SK-N-SH treated with all-trans-retinoic acid at 6 μM for 48 hours (cell line): ENCODE results near the gene CCM2.

Experiments used
- ATAC-seq: fragments of 200-7000 bp; cut with Tn5 transposase; 3 replicates; pipeline ENCODE4 v1.9.1; 2020; ENCODE audit warnings: mild to moderate bottlenecking, moderate library complexity
- ARNTL ChIP-seq: fragments of 450-650 bp; formaldehyde crosslinking; IDR thresholded peaks from 2 replicates; pipeline ENCODE4 v1.5.0; 2020; ENCODE audit warnings: low read depth, mild to moderate bottlenecking, moderate library complexity, borderline replicate concordance
- BACH2 ChIP-seq: fragments of 250-450 bp; sonication (Bioruptor Pico); IDR thresholded peaks from 2 replicates; pipeline ENCODE4 v1.9.0; 2021; ENCODE audit warnings: mild to moderate bottlenecking, borderline replicate concordance
- CREB5 ChIP-seq: fragments of 250-450 bp; sonication (Bioruptor Pico); IDR thresholded peaks from 2 replicates; pipeline ENCODE4 v1.5.1; 2020; ENCODE audit warnings: low read depth, mild to moderate bottlenecking, moderate library complexity
- CSDC2 ChIP-seq: fragments of 250-450 bp; sonication (Bioruptor Pico); IDR thresholded peaks from 2 replicates; pipeline ENCODE4 v1.5.0; 2020; ENCODE audit warnings: mild to moderate bottlenecking, moderate library complexity
- ESRRG ChIP-seq: fragments of 250-450 bp; sonication (Bioruptor Pico); IDR thresholded peaks from 2 replicates; pipeline ENCODE4 v1.6.1; 2021; ENCODE audit warnings: mild to moderate bottlenecking
- GLIS3 ChIP-seq: fragments of 250-450 bp; sonication (Bioruptor Pico); IDR thresholded peaks from 2 replicates; pipeline ENCODE4 v1.5.0; 2020; ENCODE audit warnings: mild to moderate bottlenecking, moderate library complexity
- PATZ1 ChIP-seq: fragments of 250-450 bp; sonication (Bioruptor Pico); IDR thresholded peaks from 2 replicates; pipeline ENCODE4 v1.8.0; 2020; ENCODE audit warnings: mild to moderate bottlenecking, moderate library complexity, borderline replicate concordance
- POU6F1 ChIP-seq: fragments of 250-450 bp; sonication (Bioruptor Pico); IDR thresholded peaks from 2 replicates; pipeline ENCODE4 v1.8.0; 2021; ENCODE audit warnings: low read depth, mild to moderate bottlenecking, moderate library complexity, borderline replicate concordance
- PPARA ChIP-seq: fragments of 250-450 bp; sonication (Bioruptor Pico); IDR thresholded peaks from 2 replicates; pipeline ENCODE4 v1.5.0; 2020; ENCODE audit warnings: mild to moderate bottlenecking, borderline replicate concordance
- RARB ChIP-seq: fragments of 250-450 bp; sonication (Bioruptor Pico); IDR thresholded peaks from 2 replicates; pipeline ENCODE4 v1.8.0; 2021; ENCODE audit warnings: mild to moderate bottlenecking, moderate library complexity
- SNAI2 ChIP-seq: fragments of 250-450 bp; sonication (Bioruptor Pico); IDR thresholded peaks from 2 replicates; pipeline ENCODE4 v1.5.0; 2020; ENCODE audit warnings: mild to moderate bottlenecking, moderate library complexity
- TCF4 ChIP-seq: fragments of 250-450 bp; sonication (Bioruptor Pico); IDR thresholded peaks from 2 replicates; pipeline ENCODE4 v1.8.0; 2021; ENCODE audit warnings: mild to moderate bottlenecking, moderate library complexity, borderline replicate concordance
- TOX ChIP-seq: fragments of 250-450 bp; sonication (Bioruptor Pico); IDR thresholded peaks from 2 replicates; pipeline ENCODE4 v1.8.0; 2021; ENCODE audit warnings: mild to moderate bottlenecking, moderate library complexity, borderline replicate concordance
- TSHZ2 ChIP-seq: fragments of 250-450 bp; sonication (Bioruptor Pico); IDR thresholded peaks from 2 replicates; pipeline ENCODE4 v1.5.0; 2020; ENCODE audit warnings: mild to moderate bottlenecking, moderate library complexity
- ZC3H10 ChIP-seq: fragments of 250-450 bp; sonication (Bioruptor Pico); IDR thresholded peaks from 2 replicates; pipeline ENCODE4 v1.5.1; 2021; ENCODE audit warnings: mild to moderate bottlenecking, moderate library complexity
- ZFP3 ChIP-seq: fragments of 250-450 bp; sonication (Bioruptor Pico); IDR thresholded peaks from 2 replicates; pipeline ENCODE4 v1.5.0; 2020; ENCODE audit warnings: mild to moderate bottlenecking, moderate library complexity
- ZFP30 ChIP-seq: fragments of 450-650 bp; formaldehyde crosslinking; IDR thresholded peaks from 2 replicates; pipeline ENCODE4 v1.5.0; 2022; ENCODE audit warnings: mild to moderate bottlenecking, moderate library complexity
- ZNF565 ChIP-seq: fragments of 450-650 bp; formaldehyde crosslinking; conservative IDR thresholded peaks from 2 replicates; pipeline ENCODE4 v1.5.0; 2020; ENCODE audit warnings: low read depth, mild to moderate bottlenecking, moderate library complexity
- ZNF70 ChIP-seq: fragments of 450-650 bp; formaldehyde crosslinking; IDR thresholded peaks from 2 replicates; pipeline ENCODE4 v1.5.0; 2020; ENCODE audit warnings: mild to moderate bottlenecking, moderate library complexity
- ZNF8 ChIP-seq: fragments of 450-650 bp; formaldehyde crosslinking; IDR thresholded peaks from 2 replicates; pipeline ENCODE4 v1.5.0; 2020; ENCODE audit warnings: mild to moderate bottlenecking, moderate library complexity

CCM2 gene

GRCh38 chr7:44994877-44995554, 5.0 kb upstream of the CCM2 start:
- ATAC-seq: no peak
- TF ChIP-seq CREB5 (CRISPR knock-in tag): no peak
- TF ChIP-seq PPARA (CRISPR knock-in tag): no peak
- no peak for TF ChIP-seq ZC3H10
- TF ChIP-seq ZFP30 (CRISPR knock-in tag): no peak
- no peak for TF ChIP-seq GLIS3 (CRISPR knock-in tag)
- no peak for TF ChIP-seq ZNF70
- no peak for TF ChIP-seq TOX
- no peak for TF ChIP-seq POU6F1 (CRISPR knock-in tag)
- no peak for TF ChIP-seq PATZ1 (CRISPR knock-in tag)
- no peak for TF ChIP-seq SNAI2 (CRISPR knock-in tag)
- no peak for TF ChIP-seq ESRRG (CRISPR knock-in tag)
- no peak for TF ChIP-seq CSDC2 (CRISPR knock-in tag)
- no peak for TF ChIP-seq TCF4 (CRISPR knock-in tag)
- no peak for TF ChIP-seq ZNF565 (CRISPR knock-in tag)

- TF ChIP-seq SNAI2 (CRISPR knock-in tag) (no peak), ZC3H10 (no peak), TCF4 (CRISPR knock-in tag) (no peak), ARNTL (CRISPR knock-in tag) (no peak), POU6F1 (CRISPR knock-in tag) (no peak), ZFP3 (CRISPR knock-in tag) (no peak), BACH2 (CRISPR knock-in tag) (no peak), RARB (CRISPR knock-in tag) (no peak)
- no peak for ATAC-seq
These were observed 4.2 kb upstream of the CCM2 start for GRCh38 chr7:44995555-44996493.

- no peak for ATAC-seq
- TF ChIP-seq ZFP3 (CRISPR knock-in tag) (no peak), ARNTL (CRISPR knock-in tag) (no peak), ZFP30 (CRISPR knock-in tag) (no peak), CREB5 (CRISPR knock-in tag) (no peak), ZC3H10 (no peak), TSHZ2 (no peak), ZNF70 (no peak), SNAI2 (CRISPR knock-in tag) (no peak), CSDC2 (CRISPR knock-in tag) (no peak), BACH2 (CRISPR knock-in tag) (no peak), TOX (no peak), ZNF8 (CRISPR knock-in tag) (no peak), RARB (CRISPR knock-in tag) (no peak), TCF4 (CRISPR knock-in tag) (no peak), POU6F1 (CRISPR knock-in tag) (no peak)
These were observed 1.7 kb upstream of the CCM2 start for GRCh38 chr7:44998153-44998871.
